ENCODE measurements around the gene ADCY2.

The ADCY2 gene

DNA sequence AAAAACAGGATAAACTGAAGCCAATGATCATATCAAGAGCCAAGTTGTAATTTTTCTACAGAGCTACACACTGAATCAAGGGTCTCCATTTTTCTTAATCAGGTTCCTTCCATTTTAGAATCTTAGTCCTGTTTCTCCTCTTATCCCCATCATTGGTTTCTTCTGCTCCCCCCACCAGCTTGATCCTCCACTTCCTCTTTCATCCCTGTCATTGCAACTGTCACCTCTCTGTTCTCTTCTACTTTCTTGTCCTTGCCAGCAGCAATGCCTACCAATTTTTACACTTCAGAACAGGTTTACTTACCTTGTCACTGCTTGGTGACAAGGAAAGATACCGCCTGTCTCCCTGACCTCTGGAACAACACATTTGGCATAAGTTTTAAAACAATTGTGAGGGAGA lies 357.7 kb downstream of the ADCY2 start:
- Histone ChIP-seq H3K4me1 (ENCODE audit: insufficient read depth, low read length) (no peaks in the 10 kb centered on the region), H3K36me3 (ENCODE audit: insufficient read depth, low read length) (no peaks in the 10 kb centered on the region), H3K27ac (ENCODE audit: low read depth, low read length) (no peak overlapping the region)

DNA sequence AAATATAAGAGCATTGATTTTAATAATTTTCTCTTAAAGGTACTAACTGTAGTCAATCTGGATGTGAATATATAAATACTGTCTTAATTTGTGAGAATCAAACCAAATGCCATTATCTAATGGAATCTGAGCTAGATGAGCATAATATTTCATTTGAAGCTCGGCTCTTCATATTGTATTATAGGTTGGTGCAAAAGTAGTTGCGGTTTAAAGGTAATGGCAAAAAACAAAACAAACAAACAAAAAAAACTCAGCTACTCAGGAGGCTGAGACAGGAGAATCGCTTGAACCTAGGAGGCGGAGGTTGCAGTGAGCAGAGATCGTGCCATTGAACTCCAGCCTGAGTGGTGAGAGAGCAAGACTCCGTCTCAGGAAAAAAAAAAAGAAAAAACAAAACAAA lies 358.6 kb downstream of the ADCY2 start:
- Histone ChIP-seq H3K27me3 (ENCODE audit: control insufficient read depth in 1 of 2, insufficient read depth in 2 of 2, low read length in 2 of 2) (no peaks in the 10 kb centered on the region), H3K36me3 (ENCODE audit: insufficient read depth, low read length) (no peaks in the 10 kb centered on the region), H3K9me3 (ENCODE audit: low read length) (no peaks in the 10 kb centered on the region), H3K9ac (ENCODE audit: low read length) (no peak overlapping the region), H3K27ac (ENCODE audit: low read depth, low read length) (no peak overlapping the region), H3K4me3 (ENCODE audit: low read depth in 1 of 2, low read length in 2 of 2) (no peak overlapping the region), H3K4me1 (ENCODE audit: insufficient read depth, low read length) (no peaks in the 10 kb centered on the region)

More for the DNA sequence above, 357.7 kb downstream of the ADCY2 start:
- Histone ChIP-seq H3K27me3 (ENCODE audit: control insufficient read depth in 1 of 2, insufficient read depth in 2 of 2, low read length in 2 of 2) (no peaks in the 10 kb centered on the region), H3K9me3 (ENCODE audit: low read length) (no peaks in the 10 kb centered on the region), H3K4me3 (ENCODE audit: low read depth in 1 of 2, low read length in 2 of 2) (no peak overlapping the region), H3K9ac (ENCODE audit: low read length) (no peak overlapping the region)

DNA sequence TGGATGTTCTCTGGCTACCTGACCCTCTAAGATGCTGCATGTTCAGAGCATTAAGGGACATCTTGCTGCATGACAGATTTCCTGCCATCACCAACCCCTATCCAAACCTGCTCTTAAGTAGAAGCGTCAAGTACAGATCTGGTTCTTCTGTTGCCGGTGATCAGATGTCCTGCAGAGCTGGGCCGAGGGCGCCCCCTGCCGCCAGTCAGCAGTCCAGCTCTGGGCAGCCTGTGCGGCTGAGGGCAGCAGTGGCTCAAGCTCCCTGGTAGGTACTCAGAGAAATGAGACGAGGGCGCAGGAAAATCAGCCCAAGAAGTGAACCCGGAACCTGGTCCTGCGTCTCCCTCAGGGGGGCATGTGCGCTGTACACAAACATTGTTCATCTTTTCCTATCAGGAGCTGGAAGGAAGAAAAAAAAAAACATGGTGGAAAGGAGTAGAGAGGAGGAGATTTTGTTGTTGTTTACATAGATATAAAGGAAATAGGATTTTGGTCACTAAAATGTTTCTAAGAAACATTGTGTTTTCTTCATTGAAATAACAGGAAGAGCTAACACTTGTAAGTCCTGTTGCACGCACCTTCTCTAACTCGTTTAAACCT lies 359.2 kb downstream of the ADCY2 start:
- Histone ChIP-seq H3K9me3 (ENCODE audit: low read length) (no peaks in the 10 kb centered on the region), H3K4me1 (ENCODE audit: insufficient read depth, low read length) (no peaks in the 10 kb centered on the region), H3K4me3 (ENCODE audit: low read depth in 1 of 2, low read length in 2 of 2) (no peak overlapping the region), H3K27ac (ENCODE audit: low read depth, low read length) (no peak overlapping the region), H3K36me3 (ENCODE audit: insufficient read depth, low read length) (no peaks in the 10 kb centered on the region), H3K9ac (ENCODE audit: low read length) (no peak overlapping the region), H3K27me3 (ENCODE audit: control insufficient read depth in 1 of 2, insufficient read depth in 2 of 2, low read length in 2 of 2) (no peaks in the 10 kb centered on the region)

DNA sequence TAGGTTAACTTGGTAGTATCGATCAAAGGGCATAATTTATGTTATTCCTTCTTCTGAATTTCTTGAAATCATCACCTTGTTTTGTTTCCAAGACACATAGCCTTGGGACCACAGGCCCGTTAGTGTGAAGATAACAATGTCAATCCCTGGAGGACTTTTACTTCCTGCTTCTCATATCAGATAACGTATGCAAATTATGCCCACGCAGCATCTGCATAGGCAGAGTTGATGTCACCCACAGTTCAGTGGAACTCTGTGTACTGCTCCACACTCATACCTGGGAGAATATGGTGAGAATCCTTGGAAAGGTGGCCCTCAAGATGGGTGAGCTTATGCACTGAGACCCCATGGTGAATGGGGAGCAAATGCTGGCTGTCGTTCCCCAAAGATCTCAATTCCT lies 360.0 kb downstream of the ADCY2 start:
- no peaks in the 10 kb centered on the region for H3K36me3 ChIP-seq (ENCODE audit: insufficient read depth, low read length)
- no peak overlapping the region for H3K4me3 ChIP-seq (ENCODE audit: low read depth in 1 of 2, low read length in 2 of 2)
- H3K4me1 ChIP-seq (ENCODE audit: insufficient read depth, low read length), result no peaks in the 10 kb centered on the region
- H3K9me3 ChIP-seq (ENCODE audit: low read length), result no peaks in the 10 kb centered on the region
- no peaks in the 10 kb centered on the region for H3K27me3 ChIP-seq (ENCODE audit: control insufficient read depth in 1 of 2, insufficient read depth in 2 of 2, low read length in 2 of 2)
- no peak overlapping the region for H3K9ac ChIP-seq (ENCODE audit: low read length)
- H3K27ac ChIP-seq (ENCODE audit: low read depth, low read length), result no peak overlapping the region

DNA sequence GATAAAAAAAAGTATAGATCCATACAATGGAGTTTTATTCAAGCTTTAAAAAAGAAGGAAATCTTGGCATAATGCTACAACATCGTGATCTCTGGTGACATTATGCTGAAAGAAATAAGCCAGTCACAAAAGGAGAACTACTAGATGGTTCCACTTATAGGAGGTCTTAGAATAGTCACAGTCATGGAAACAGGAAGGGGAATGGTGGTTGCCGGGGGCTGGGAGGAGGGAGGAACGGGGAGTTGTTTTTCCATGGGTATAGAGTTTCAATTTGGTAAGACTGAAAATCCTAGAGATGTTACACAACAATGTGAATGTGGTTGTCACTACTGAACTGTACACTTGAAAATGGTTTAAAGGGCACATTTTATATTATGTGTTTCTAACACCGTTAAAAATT lies 360.5 kb downstream of the ADCY2 start:
- H3K4me3 ChIP-seq (ENCODE audit: low read depth in 1 of 2, low read length in 2 of 2), result no peak overlapping the region
- H3K9me3 ChIP-seq (ENCODE audit: low read length), result no peaks in the 10 kb centered on the region
- no peaks in the 10 kb centered on the region for H3K4me1 ChIP-seq (ENCODE audit: insufficient read depth, low read length)
- H3K27ac ChIP-seq (ENCODE audit: low read depth, low read length), result no peak overlapping the region
- H3K36me3 ChIP-seq (ENCODE audit: insufficient read depth, low read length), result no peaks in the 10 kb centered on the region
- H3K27me3 ChIP-seq (ENCODE audit: control insufficient read depth in 1 of 2, insufficient read depth in 2 of 2, low read length in 2 of 2), result no peaks in the 10 kb centered on the region
- no peak overlapping the region for H3K9ac ChIP-seq (ENCODE audit: low read length)

DNA sequence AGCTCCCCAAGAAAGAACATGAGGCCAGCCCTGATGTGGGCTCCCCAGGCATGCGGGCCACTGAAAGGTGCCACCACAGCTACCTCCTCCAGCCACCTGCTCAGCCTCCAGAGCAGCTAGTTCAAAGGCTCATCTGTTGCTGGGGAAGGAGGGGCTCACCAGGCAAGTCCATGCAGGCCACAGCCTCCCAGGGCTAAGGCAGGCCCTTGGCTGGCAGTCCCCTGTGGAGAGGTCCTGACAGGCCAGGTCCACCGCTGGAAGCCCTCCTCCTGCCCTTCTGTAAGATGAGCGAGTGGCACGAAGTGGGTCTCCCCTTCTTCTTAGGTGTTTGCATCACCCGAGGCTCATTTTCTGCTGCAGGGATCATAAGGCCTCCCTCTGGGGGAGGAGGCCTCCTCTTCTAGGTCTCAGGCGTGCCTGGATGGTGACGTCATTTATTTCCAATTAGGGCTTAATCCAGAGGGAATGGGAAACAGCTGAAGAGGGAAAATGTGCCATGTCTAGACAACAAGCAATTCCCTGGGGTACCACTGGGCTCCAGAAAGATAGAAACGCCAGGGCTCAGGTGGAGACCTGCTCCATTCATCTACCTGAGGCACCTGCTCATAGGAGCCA lies 363.4 kb downstream of the ADCY2 start:
- Histone ChIP-seq H3K4me1 (ENCODE audit: insufficient read depth, low read length) (no peaks in the 10 kb centered on the region), H3K9me3 (ENCODE audit: low read length) (no peaks in the 10 kb centered on the region), H3K36me3 (ENCODE audit: insufficient read depth, low read length) (no peaks in the 10 kb centered on the region), H3K27ac (ENCODE audit: low read depth, low read length) (no peak overlapping the region), H3K4me3 (ENCODE audit: low read depth in 1 of 2, low read length in 2 of 2) (no peak overlapping the region), H3K27me3 (ENCODE audit: control insufficient read depth in 1 of 2, insufficient read depth in 2 of 2, low read length in 2 of 2) (no peaks in the 10 kb centered on the region), H3K9ac (ENCODE audit: low read length) (no peak overlapping the region)

DNA sequence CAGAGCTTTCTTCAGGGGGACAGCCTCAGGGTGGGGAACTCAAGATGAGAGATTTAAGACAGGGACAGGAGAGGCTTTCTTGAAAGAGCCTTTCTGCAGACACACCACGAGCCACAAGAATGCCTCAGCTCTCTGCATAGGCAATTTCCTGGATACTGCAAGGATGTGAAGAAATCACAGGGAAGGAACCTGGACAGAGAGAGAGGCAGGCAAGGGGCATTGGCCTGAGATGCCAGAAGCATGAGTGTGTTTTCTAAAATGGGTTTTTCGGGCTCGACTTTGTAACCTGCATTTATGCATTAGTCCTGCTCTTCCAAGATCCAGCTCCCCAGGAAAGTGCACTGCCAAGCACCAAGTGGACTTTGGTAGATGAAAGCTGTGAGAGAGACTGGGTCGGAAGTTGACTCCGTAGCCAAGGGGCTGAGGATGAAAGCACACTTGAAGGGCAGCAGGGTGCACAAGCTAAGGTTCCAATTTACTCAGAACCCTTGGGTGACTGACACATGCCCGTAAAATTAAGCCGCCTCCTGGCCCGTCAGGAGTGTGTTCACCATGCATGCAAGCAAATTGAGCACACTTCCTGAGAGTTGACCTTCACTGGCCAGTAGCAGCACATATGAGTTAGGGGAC lies 364.1 kb downstream of the ADCY2 start:
- no peaks in the 10 kb centered on the region for H3K36me3 ChIP-seq (ENCODE audit: insufficient read depth, low read length)
- no peak overlapping the region for H3K9ac ChIP-seq (ENCODE audit: low read length)
- no peak overlapping the region for H3K27ac ChIP-seq (ENCODE audit: low read depth, low read length)
- H3K27me3 ChIP-seq (ENCODE audit: control insufficient read depth in 1 of 2, insufficient read depth in 2 of 2, low read length in 2 of 2), result no peaks in the 10 kb centered on the region
- H3K9me3 ChIP-seq (ENCODE audit: low read length), result no peaks in the 10 kb centered on the region
- H3K4me1 ChIP-seq (ENCODE audit: insufficient read depth, low read length), result no peaks in the 10 kb centered on the region
- no peak overlapping the region for H3K4me3 ChIP-seq (ENCODE audit: low read depth in 1 of 2, low read length in 2 of 2)

DNA sequence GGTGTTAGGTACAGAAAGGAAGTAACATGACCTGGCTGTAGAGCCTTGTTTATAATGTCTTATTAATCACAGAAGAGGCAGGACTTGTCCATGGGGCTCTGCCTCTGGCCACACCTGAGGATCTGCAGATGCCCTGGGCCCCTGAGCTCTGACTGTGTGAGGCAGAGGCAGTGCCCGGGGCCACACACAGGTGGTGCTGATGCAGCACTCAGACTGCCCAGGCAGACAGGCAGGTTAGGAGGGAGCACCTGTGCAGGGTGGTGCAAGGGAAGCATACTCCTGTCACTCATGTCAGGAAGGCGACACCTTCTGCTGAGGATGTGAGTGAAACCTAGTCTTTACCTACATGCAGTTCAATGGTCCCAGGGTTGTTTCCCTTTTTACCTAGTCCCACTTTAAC lies 366.3 kb downstream of the ADCY2 start:
- H3K4me1 ChIP-seq (ENCODE audit: insufficient read depth, low read length), result no peaks in the 10 kb centered on the region
- no peak overlapping the region for H3K27ac ChIP-seq (ENCODE audit: low read depth, low read length)
- H3K36me3 ChIP-seq (ENCODE audit: insufficient read depth, low read length), result no peaks in the 10 kb centered on the region
- no peak overlapping the region for H3K9ac ChIP-seq (ENCODE audit: low read length)
- H3K9me3 ChIP-seq (ENCODE audit: low read length), result no peaks in the 10 kb centered on the region
- H3K27me3 ChIP-seq (ENCODE audit: control insufficient read depth in 1 of 2, insufficient read depth in 2 of 2, low read length in 2 of 2), result no peaks in the 10 kb centered on the region
- H3K4me3 ChIP-seq (ENCODE audit: low read depth in 1 of 2, low read length in 2 of 2), result no peak overlapping the region

DNA sequence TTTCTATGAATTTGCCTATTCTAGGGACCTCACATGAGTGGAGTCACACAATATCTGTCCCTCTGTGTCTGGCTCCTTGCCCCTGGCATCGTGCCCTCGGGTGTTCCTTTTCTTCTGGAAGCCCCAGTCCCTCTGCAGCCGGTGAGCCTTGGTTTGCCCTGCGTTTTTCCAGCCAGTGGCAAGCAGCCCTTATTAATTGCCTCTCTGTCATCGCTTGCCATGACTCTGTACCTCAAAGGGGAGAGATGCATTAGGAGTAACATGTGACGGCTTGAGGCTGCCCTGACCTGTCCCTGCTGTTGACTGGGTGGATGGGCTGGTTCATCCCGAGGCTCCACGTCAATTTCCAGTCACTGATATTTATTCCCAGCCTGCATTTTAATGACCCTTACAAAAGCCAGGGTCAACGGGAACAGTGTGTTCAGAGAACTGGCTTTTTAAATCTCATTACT lies 367.7 kb downstream of the ADCY2 start:
- Histone ChIP-seq H3K4me1 (ENCODE audit: insufficient read depth, low read length) (no peaks in the 10 kb centered on the region), H3K9me3 (ENCODE audit: low read length) (no peaks in the 10 kb centered on the region), H3K27ac (ENCODE audit: low read depth, low read length) (no peak overlapping the region), H3K27me3 (ENCODE audit: control insufficient read depth in 1 of 2, insufficient read depth in 2 of 2, low read length in 2 of 2) (no peaks in the 10 kb centered on the region), H3K36me3 (ENCODE audit: insufficient read depth, low read length) (no peaks in the 10 kb centered on the region), H3K4me3 (ENCODE audit: low read depth in 1 of 2, low read length in 2 of 2) (no peak overlapping the region), H3K9ac (ENCODE audit: low read length) (no peak overlapping the region)

DNA sequence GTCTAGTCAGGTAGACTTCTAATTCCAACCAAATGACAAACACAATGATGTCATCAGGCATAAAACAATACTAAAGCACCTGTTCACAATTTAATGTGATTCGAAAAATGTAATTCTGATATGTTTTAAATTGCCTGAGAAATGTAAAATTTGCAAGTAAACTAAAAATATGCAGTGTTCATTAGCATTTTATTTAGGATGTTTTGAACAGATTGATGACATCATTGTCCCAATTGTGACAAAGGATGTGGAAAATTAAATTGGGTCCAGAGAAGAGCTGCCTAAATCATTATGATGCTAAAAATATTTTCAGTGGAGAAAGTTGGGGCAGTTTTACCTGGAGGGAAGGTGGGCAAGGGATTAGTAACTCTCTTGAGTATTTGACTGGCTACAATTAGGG lies 368.5 kb downstream of the ADCY2 start:
- H3K4me1 ChIP-seq (ENCODE audit: insufficient read depth, low read length), result no peaks in the 10 kb centered on the region
- H3K36me3 ChIP-seq (ENCODE audit: insufficient read depth, low read length), result no peaks in the 10 kb centered on the region
- H3K9me3 ChIP-seq (ENCODE audit: low read length), result no peaks in the 10 kb centered on the region
- no peak overlapping the region for H3K27ac ChIP-seq (ENCODE audit: low read depth, low read length)
- no peak overlapping the region for H3K9ac ChIP-seq (ENCODE audit: low read length)
- no peaks in the 10 kb centered on the region for H3K27me3 ChIP-seq (ENCODE audit: control insufficient read depth in 1 of 2, insufficient read depth in 2 of 2, low read length in 2 of 2)
- no peak overlapping the region for H3K4me3 ChIP-seq (ENCODE audit: low read depth in 1 of 2, low read length in 2 of 2)

DNA sequence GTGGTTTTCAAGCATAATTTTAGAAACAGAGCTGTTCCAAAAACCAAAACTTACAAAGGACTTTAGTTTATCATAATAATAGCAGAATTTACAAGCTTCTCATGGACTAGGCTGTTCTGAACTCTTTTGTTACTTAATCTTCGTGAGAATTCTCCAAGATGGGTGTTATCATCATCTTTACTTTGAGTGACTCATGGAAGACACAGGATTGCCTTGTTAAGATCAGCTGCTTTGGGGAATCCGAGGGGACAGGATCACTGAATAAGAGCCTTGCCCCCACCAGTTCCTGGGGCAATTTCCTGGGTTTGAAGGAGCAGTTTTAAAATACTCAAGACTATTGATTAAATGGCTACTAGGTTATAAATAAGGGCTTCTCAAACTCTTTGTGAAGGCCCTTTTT lies 374.5 kb downstream of the ADCY2 start:
- H3K27ac ChIP-seq (ENCODE audit: low read depth, low read length), result no peak overlapping the region
- H3K4me3 ChIP-seq (ENCODE audit: low read depth in 1 of 2, low read length in 2 of 2), result no peak overlapping the region
- H3K27me3 ChIP-seq (ENCODE audit: control insufficient read depth in 1 of 2, insufficient read depth in 2 of 2, low read length in 2 of 2), result no peaks in the 10 kb centered on the region
- no peaks in the 10 kb centered on the region for H3K36me3 ChIP-seq (ENCODE audit: insufficient read depth, low read length)
- no peak overlapping the region for H3K9ac ChIP-seq (ENCODE audit: low read length)
- no peaks in the 10 kb centered on the region for H3K4me1 ChIP-seq (ENCODE audit: insufficient read depth, low read length)
- H3K9me3 ChIP-seq (ENCODE audit: low read length), result no peaks in the 10 kb centered on the region

DNA sequence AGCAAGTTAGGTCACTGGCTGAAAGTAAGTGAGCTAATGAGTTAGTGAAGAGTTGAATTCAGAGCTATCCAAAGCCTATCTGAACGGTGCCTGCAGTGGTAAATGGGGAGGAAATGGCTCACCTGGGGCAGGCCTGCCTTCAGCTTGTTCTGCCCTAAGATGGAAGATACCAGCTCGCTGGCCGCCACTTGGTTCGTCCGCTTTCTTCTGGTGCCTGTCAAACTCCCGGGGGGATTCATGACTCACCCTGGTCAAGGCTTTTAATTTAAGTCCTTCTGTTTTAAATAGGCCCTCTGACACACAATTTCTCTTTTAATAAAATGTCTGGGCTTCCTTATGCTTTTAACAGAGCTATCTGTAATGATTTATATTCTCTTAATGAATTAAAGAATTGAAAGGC lies 376.2 kb downstream of the ADCY2 start:
- Histone ChIP-seq H3K27ac (ENCODE audit: low read depth, low read length) (no peak overlapping the region), H3K4me1 (ENCODE audit: insufficient read depth, low read length) (no peaks in the 10 kb centered on the region)

More for the DNA sequence above, 376.2 kb downstream of the ADCY2 start:
- Histone ChIP-seq H3K4me3 (ENCODE audit: low read depth in 1 of 2, low read length in 2 of 2) (no peak overlapping the region), H3K27me3 (ENCODE audit: control insufficient read depth in 1 of 2, insufficient read depth in 2 of 2, low read length in 2 of 2) (no peaks in the 10 kb centered on the region), H3K9ac (ENCODE audit: low read length) (no peak overlapping the region), H3K9me3 (ENCODE audit: low read length) (no peaks in the 10 kb centered on the region), H3K36me3 (ENCODE audit: insufficient read depth, low read length) (no peaks in the 10 kb centered on the region)
